GM12878 (cell line): ENCODE measurements around the gene EXPH5. TPM values are rescaled to one million over a fixed set of nuclear protein-coding genes. Genes with fewer than 3 reads are reported as not detected.

Experiments used
- ASH2L ChIP-seq: fragments of 300-600, 200-600 bp; sonication (generic); IDR thresholded peaks from 2 replicates; pipeline ENCODE4 v1.6.1; 2017; ENCODE audit warnings: low read depth, mild to moderate bottlenecking, borderline replicate concordance
- CHD1 ChIP-seq: IDR thresholded peaks from 2 replicates; pipeline ENCODE4 v1.6.1; 2012; ENCODE audit warnings: low read depth, low read length, improper control_type of control experiment
- EGR1 ChIP-seq, 2 experiments: IDR thresholded peaks; 1 replicate in 1 of 2; 2 replicates in 1 of 2; pipeline ENCODE4 v1.6.1; 2011 to 2012; ENCODE audit warnings: low read depth in 2 of 2, low read length in 2 of 2, borderline replicate concordance in 1 of 2, mild to moderate bottlenecking in 1 of 2, moderate library complexity in 1 of 2
- ESRRA ChIP-seq: IDR thresholded peaks from 2 replicates; pipeline ENCODE4 v1.6.1; 2012; ENCODE audit warnings: mild to moderate bottlenecking, low read length, improper control_type of control experiment
- FOXM1 ChIP-seq: IDR thresholded peaks from 2 replicates; pipeline ENCODE4 v1.6.1; 2012; ENCODE audit warnings: low read depth, mild to moderate bottlenecking, inconsistent platforms, low read length, moderate library complexity
- IKZF2 ChIP-seq, 2 experiments: fragments of 450-650 bp; IDR thresholded peaks; 2 replicates each; pipeline ENCODE4 v1.6.1; 2017; ENCODE audit warnings: mild to moderate bottlenecking in 2 of 2, moderate library complexity in 2 of 2
- IRF3 ChIP-seq: fragments of 450-650 bp; IDR thresholded peaks from 2 replicates; pipeline ENCODE4 v1.6.1; 2014; ENCODE audit warnings: mild to moderate bottlenecking
- JUND ChIP-seq: IDR thresholded peaks from 2 replicates; pipeline ENCODE4 v1.6.1; 2012; ENCODE audit warnings: low read depth, mild to moderate bottlenecking, low read length, improper control_type of control experiment, moderate library complexity
- LARP7 ChIP-seq: fragments of 450-650 bp; IDR thresholded peaks from 2 replicates; pipeline ENCODE4 v1.6.1; 2017; ENCODE audit warnings: mild to moderate bottlenecking
- NBN ChIP-seq: fragments of 450-650 bp; IDR thresholded peaks from 2 replicates; pipeline ENCODE4 v1.6.1; 2016
- NR2C1 ChIP-seq: fragments of 450-650 bp; IDR thresholded peaks from 2 replicates; pipeline ENCODE4 v1.6.1; 2017; ENCODE audit warnings: antibody characterized with exemption, mild to moderate bottlenecking, moderate library complexity
- RAD21 ChIP-seq: IDR thresholded peaks from 2 replicates; pipeline ENCODE4 v1.6.1; 2011; ENCODE audit warnings: mild to moderate bottlenecking, low read depth, low read length, moderate library complexity; ENCODE audit not compliant: insufficient read depth
- RAD51 ChIP-seq: fragments of 450-650 bp; IDR thresholded peaks from 2 replicates; pipeline ENCODE4 v1.6.1; 2016; ENCODE audit warnings: moderate library complexity, mild to moderate bottlenecking, inconsistent platforms
- SMARCA5 ChIP-seq: fragments of 450-650 bp; IDR thresholded peaks from 2 replicates; pipeline ENCODE4 v1.6.1; 2017; ENCODE audit warnings: mild to moderate bottlenecking
- SREBF2 ChIP-seq: IDR thresholded peaks from 2 replicates; pipeline ENCODE4 v1.6.1; 2012; ENCODE audit warnings: mild to moderate bottlenecking, low read length
- SRF ChIP-seq, 2 experiments: IDR thresholded peaks; 2 replicates each; pipeline ENCODE4 v1.6.1; 2011; ENCODE audit warnings: low read depth in 2 of 2, low read length in 2 of 2, mild to moderate bottlenecking in 1 of 2, moderate library complexity in 1 of 2
- TARDBP ChIP-seq: IDR thresholded peaks from 2 replicates; pipeline ENCODE4 v1.6.1; 2016; ENCODE audit warnings: borderline replicate concordance
- ZBED1 ChIP-seq: IDR thresholded peaks from 2 replicates; pipeline ENCODE4 v1.6.1; 2016; ENCODE audit warnings: borderline replicate concordance
- ZNF217 ChIP-seq: fragments of 450-650 bp; IDR thresholded peaks from 2 replicates; pipeline ENCODE4 v1.6.1; 2017; ENCODE audit warnings: antibody characterized with exemption, mild to moderate bottlenecking
- polyA plus RNA-seq, 11 experiments: library from polyadenylated mRNA; depleted of rRNA in 4 of 11; unstranded in 6 of 11; stranded (reverse) in 5 of 11; fragments of >200 nt; fragmentation: Nextera tagmentation in 4 of 11; fragmentation: Illumina TruSeq in 1 of 11; extraction: Ambion mirVana in 4 of 11; extraction: Trizol in 1 of 11; gene quantifications; 1 replicate in 1 of 11; 2 replicates in 10 of 11; pipeline versions ENCODE4 v1.2.1 to v1.2.3, GENCODE V29; 2011 to 2016; ENCODE audit warnings: inconsistent platforms in 2 of 11, missing spikeins in 2 of 11, low read depth in 1 of 11
- total RNA-seq, 4 experiments: library from RNA; depleted of rRNA in 3 of 4; stranded (reverse); fragments of >200 nt in 3 of 4; fragmentation: Illumina TruSeq in 1 of 4; extraction: Trizol in 1 of 4; gene quantifications; 2 replicates each; pipeline versions ENCODE4 v1.2.1 to v1.2.3, GENCODE V29; 2013 to 2021
- TF ChIP-seq, protein P1 (sequence below): fragments of 450-650 bp; IDR thresholded peaks from 2 replicates; pipeline ENCODE4 v1.6.1; 2016; ENCODE audit warnings: mild to moderate bottlenecking
- TF ChIP-seq, protein P2 (sequence below): IDR thresholded peaks from 2 replicates; pipeline ENCODE4 v1.6.1; 2012; ENCODE audit warnings: improper control_type of control experiment, low read depth, low read length; ENCODE audit not compliant: insufficient replicate concordance
- TF ChIP-seq, protein P3 (sequence below): IDR thresholded peaks from 2 replicates; pipeline ENCODE4 v1.6.1; 2012; ENCODE audit warnings: low read depth, low read length, improper control_type of control experiment

Gene EXPH5
- total and polyA plus RNA-seq, 10 of the 15 experiments (the other 5 are each of a cell fraction or from before 2014, with no cell fraction given): 0.69 to 11.1 (median 4.3) TPM

GRCh38 chr11:108467091-108467823 is 126.3 kb downstream of the EXPH5 start, which contains the start of gene C11orf65 (continued):
- TF ChIP-seq, protein P1, sequence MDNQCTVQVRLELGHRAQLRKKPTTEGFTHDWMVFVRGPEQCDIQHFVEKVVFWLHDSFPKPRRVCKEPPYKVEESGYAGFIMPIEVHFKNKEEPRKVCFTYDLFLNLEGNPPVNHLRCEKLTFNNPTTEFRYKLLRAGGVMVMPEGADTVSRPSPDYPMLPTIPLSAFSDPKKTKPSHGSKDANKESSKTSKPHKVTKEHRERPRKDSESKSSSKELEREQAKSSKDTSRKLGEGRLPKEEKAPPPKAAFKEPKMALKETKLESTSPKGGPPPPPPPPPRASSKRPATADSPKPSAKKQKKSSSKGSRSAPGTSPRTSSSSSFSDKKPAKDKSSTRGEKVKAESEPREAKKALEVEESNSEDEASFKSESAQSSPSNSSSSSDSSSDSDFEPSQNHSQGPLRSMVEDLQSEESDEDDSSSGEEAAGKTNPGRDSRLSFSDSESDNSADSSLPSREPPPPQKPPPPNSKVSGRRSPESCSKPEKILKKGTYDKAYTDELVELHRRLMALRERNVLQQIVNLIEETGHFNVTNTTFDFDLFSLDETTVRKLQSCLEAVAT: no peak
- TF ChIP-seq SRF (IDR thresholded peaks at IDR 0.05; ENCODE audit: low read depth in 2 of 2, low read length in 2 of 2) (0 out of 4 replicates have a peak, but pooled peaks of 1 of the 2 experiments have one; percentile 28), IKZF2 (IDR thresholded peaks at IDR 0.05) (peak in 1 of 2 experiments; percentile 25; a peak in 2 of 4 replicates), LARP7 (0 out of 2 replicates have a peak, but pooled peaks have one; percentile 37), ZBED1 (peak; percentile 84; the same call in 1 of the 2 replicates), TARDBP (0 out of 2 replicates have a peak, but pooled peaks have one; percentile 65), FOXM1 (0 out of 2 replicates have a peak, but pooled peaks have one; percentile 28), EGR1 (IDR thresholded peaks at IDR 0.05; ENCODE audit: borderline replicate concordance in 1 of 2, low read depth in 2 of 2, low read length in 2 of 2) (no peak), RAD21 (no peak), NR2C1 (peak; percentile 42; the same call in 1 of the 2 replicates), NBN (peak; percentile 90), ZNF217 (no peak), ESRRA (no peak), RAD51 (no peak), IRF3 (no peak), SMARCA5 (no peak), JUND (no peak), CHD1 (no peak), ASH2L (0 out of 2 replicates have a peak, but pooled peaks have one; percentile 27), SREBF2 (no peak)
- TF ChIP-seq, protein P2, sequence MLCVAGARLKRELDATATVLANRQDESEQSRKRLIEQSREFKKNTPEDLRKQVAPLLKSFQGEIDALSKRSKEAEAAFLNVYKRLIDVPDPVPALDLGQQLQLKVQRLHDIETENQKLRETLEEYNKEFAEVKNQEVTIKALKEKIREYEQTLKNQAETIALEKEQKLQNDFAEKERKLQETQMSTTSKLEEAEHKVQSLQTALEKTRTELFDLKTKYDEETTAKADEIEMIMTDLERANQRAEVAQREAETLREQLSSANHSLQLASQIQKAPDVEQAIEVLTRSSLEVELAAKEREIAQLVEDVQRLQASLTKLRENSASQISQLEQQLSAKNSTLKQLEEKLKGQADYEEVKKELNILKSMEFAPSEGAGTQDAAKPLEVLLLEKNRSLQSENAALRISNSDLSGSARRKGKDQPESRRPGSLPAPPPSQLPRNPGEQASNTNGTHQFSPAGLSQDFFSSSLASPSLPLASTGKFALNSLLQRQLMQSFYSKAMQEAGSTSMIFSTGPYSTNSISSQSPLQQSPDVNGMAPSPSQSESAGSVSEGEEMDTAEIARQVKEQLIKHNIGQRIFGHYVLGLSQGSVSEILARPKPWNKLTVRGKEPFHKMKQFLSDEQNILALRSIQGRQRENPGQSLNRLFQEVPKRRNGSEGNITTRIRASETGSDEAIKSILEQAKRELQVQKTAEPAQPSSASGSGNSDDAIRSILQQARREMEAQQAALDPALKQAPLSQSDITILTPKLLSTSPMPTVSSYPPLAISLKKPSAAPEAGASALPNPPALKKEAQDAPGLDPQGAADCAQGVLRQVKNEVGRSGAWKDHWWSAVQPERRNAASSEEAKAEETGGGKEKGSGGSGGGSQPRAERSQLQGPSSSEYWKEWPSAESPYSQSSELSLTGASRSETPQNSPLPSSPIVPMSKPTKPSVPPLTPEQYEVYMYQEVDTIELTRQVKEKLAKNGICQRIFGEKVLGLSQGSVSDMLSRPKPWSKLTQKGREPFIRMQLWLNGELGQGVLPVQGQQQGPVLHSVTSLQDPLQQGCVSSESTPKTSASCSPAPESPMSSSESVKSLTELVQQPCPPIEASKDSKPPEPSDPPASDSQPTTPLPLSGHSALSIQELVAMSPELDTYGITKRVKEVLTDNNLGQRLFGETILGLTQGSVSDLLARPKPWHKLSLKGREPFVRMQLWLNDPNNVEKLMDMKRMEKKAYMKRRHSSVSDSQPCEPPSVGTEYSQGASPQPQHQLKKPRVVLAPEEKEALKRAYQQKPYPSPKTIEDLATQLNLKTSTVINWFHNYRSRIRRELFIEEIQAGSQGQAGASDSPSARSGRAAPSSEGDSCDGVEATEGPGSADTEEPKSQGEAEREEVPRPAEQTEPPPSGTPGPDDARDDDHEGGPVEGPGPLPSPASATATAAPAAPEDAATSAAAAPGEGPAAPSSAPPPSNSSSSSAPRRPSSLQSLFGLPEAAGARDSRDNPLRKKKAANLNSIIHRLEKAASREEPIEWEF: no peak
- TF ChIP-seq, protein P3, sequence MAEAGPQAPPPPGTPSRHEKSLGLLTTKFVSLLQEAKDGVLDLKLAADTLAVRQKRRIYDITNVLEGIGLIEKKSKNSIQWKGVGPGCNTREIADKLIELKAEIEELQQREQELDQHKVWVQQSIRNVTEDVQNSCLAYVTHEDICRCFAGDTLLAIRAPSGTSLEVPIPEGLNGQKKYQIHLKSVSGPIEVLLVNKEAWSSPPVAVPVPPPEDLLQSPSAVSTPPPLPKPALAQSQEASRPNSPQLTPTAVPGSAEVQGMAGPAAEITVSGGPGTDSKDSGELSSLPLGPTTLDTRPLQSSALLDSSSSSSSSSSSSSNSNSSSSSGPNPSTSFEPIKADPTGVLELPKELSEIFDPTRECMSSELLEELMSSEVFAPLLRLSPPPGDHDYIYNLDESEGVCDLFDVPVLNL: no peak
